ENCODE measurements around the gene PLD1.

PLD1 gene

DNA sequence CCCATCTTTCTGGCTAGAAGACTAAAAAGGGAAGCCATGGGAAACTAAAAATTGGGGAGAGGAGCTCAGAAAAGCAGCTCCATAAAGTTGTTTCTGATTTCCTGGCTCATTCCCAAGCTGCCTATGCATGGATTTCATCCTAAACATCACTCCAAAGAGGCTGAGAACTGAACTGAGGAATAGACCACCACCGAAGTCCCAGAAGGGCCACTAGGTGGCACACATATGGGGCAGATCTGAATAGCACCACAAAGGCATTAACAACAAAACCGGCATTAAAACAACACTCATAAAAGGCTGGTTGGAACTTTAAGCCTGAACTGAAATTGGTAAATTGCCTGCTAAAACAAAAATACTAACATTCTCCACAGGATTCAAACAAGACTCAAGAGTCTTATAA is 106.3 kb downstream of the PLD1 start:
- Histone ChIP-seq H3K27ac (no peak overlapping the region), H3K4me3 (no peak overlapping the region)
- no peak for DNase-seq (ENCODE audit: low spot score)
- TF ChIP-seq, protein P1, sequence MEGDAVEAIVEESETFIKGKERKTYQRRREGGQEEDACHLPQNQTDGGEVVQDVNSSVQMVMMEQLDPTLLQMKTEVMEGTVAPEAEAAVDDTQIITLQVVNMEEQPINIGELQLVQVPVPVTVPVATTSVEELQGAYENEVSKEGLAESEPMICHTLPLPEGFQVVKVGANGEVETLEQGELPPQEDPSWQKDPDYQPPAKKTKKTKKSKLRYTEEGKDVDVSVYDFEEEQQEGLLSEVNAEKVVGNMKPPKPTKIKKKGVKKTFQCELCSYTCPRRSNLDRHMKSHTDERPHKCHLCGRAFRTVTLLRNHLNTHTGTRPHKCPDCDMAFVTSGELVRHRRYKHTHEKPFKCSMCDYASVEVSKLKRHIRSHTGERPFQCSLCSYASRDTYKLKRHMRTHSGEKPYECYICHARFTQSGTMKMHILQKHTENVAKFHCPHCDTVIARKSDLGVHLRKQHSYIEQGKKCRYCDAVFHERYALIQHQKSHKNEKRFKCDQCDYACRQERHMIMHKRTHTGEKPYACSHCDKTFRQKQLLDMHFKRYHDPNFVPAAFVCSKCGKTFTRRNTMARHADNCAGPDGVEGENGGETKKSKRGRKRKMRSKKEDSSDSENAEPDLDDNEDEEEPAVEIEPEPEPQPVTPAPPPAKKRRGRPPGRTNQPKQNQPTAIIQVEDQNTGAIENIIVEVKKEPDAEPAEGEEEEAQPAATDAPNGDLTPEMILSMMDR (IDR thresholded peaks at IDR 0.05): no peak

DNA sequence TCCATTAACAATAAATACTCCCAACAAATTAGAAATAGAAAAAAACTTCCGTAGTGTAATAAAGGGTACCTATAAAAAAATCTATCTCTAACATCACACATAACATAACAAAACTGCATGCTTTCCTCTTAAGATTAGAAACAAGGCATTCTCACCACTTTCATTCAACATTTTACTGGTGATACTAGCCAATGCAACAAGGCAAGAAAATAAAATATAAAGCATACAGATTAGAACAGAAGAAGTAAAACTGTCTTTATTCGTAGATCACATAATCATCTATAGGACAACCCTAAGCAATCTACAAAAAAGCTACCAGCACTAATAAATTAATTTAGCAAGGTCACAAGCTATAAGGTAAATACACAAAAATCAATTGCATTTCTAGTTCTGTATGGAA is 107.1 kb downstream of the PLD1 start:
- no peak overlapping the region for H3K4me3 ChIP-seq
- TF ChIP-seq, protein P1 (IDR thresholded peaks at IDR 0.05): no peak
- no peak for DNase-seq (ENCODE audit: low spot score)
- no peak overlapping the region for H3K27ac ChIP-seq

GRCh38 chr3:171700653-171701052 is 109.6 kb downstream of the PLD1 start:
- TF ChIP-seq, protein P1 (IDR thresholded peaks at IDR 0.05): no peak
- Histone ChIP-seq H3K4me3 (no peak overlapping the region), H3K27ac (no peak overlapping the region)
- DNase-seq (ENCODE audit: low spot score): no peak

GRCh38 chr3:171700157-171700556 is 110.1 kb downstream of the PLD1 start:
- no peak for DNase-seq (ENCODE audit: low spot score)
- TF ChIP-seq, protein P1 (IDR thresholded peaks at IDR 0.05): no peak
- H3K27ac ChIP-seq: peak overlapping the region in 1 of 2 donors; percentile 15
- H3K4me3 ChIP-seq: no peak overlapping the region

GRCh38 chr3:171699601-171700000 is 110.7 kb downstream of the PLD1 start:
- no peak overlapping the region for H3K4me3 ChIP-seq
- H3K27ac ChIP-seq: peak overlapping the region in 1 of 2 donors; percentile 15
- TF ChIP-seq, protein P1 (IDR thresholded peaks at IDR 0.05): no peak
- DNase-seq (ENCODE audit: low spot score): no peak

GRCh38 chr3:171696805-171697204 is 113.5 kb downstream of the PLD1 start:
- no peak for DNase-seq (ENCODE audit: low spot score)
- Histone ChIP-seq H3K27ac (no peak overlapping the region), H3K4me3 (no peak overlapping the region)
- TF ChIP-seq, protein P1 (IDR thresholded peaks at IDR 0.05): no peak

DNA sequence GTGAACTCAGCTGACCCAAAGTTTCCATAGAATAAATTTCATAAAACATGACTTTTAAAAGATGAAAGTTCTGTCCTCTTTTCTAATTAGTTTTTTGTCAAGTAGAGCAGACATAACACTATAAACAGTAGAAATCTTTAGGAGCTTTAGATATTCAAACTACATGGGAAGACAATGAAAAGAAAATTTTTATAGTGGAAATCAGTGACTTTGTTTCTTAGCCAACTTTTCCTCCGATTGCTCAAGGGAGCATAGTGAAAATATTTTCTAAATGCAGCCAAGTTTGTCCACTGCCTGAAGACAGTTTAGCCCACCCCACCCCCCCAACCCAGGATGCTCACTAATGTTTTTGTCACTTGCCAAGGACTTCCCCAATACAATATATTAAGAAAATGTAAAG is 114.9 kb downstream of the PLD1 start:
- TF ChIP-seq, protein P1 (IDR thresholded peaks at IDR 0.05): no peak
- H3K27ac ChIP-seq: no peak overlapping the region
- no peak overlapping the region for H3K4me3 ChIP-seq
- no peak for DNase-seq (ENCODE audit: low spot score)
